GM08714 (cell line): ENCODE data around the gene FRMD4B.

Source experiments
- H3K4me3 ChIP-seq: fragments of 200-500 bp; sonication (Bioruptor generic); 2 replicates; pipeline ENCODE4 v1.5.1; 2014; ENCODE audit warnings: mild to moderate bottlenecking, low read length, inconsistent platforms
- ZNF274 ChIP-seq: IDR thresholded peaks from 2 replicates; pipeline ENCODE4 v1.6.1; 2012; ENCODE audit warnings: mild to moderate bottlenecking, low read depth, low read length

FRMD4B gene

DNA sequence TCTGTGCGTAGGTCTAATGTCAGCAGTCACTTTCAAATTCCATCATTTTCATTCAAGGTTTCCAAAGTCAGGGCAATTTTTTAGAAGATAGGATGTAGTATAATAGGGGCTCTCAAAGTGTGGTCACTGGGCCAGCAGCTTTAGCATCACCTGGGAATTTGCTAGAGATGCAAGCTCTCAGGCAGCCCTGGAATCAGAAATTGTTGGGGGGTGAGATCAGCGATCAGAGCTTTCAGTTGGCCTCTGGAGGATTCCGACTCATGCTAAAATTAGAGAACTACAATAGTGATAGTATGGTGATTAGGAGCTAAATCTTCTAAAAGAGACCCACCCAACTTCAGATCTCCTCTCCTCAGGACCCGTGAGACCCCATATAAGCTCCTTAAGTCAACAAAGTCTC lies 2.4 kb upstream of the FRMD4B start:
- no peak for TF ChIP-seq ZNF274
- H3K4me3 ChIP-seq, result no peak overlapping the region

DNA sequence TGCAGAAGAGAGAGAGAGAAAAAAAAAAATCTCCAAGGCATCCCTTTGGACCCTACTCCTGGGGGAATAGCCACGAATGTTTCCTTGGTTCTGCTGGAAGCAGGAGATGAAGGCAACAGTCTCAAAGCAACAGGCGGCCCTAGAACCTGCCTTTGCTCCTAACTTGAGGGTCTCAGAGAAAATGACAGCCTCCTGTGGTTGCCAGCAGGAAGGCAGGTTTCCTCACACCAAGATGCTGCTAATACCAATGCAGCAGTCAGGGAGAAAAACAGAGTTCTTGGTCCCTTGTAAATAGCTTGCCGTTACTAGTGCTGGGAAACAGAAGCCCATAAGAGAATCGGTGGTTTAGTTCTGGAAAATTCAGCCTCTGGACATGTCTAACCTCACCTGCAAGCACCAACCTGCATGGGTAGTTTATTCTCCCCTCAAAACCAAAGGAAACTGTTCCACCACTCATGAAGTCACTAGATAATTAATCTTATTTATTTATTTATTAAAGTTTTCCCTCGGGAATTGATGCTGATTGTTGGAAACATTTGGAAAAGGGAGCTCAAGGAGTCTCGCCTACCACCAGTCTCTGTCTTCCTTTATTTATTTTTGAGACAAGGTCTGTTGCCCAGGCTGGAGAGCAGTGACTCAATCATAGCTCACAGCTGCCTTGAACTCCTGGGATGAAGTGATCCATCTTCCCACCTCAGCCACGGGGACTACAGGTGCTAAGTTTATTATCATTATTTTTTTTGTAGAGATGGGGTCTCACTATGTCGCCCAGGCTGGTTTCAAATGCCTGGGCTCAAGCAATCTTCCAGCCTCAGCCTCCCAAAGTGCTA lies 883 bp upstream of the FRMD4B start:
- peak overlapping the region; percentile 47; the same call in 1 of the 2 replicates for H3K4me3 ChIP-seq
- TF ChIP-seq ZNF274, result no peak

DNA sequence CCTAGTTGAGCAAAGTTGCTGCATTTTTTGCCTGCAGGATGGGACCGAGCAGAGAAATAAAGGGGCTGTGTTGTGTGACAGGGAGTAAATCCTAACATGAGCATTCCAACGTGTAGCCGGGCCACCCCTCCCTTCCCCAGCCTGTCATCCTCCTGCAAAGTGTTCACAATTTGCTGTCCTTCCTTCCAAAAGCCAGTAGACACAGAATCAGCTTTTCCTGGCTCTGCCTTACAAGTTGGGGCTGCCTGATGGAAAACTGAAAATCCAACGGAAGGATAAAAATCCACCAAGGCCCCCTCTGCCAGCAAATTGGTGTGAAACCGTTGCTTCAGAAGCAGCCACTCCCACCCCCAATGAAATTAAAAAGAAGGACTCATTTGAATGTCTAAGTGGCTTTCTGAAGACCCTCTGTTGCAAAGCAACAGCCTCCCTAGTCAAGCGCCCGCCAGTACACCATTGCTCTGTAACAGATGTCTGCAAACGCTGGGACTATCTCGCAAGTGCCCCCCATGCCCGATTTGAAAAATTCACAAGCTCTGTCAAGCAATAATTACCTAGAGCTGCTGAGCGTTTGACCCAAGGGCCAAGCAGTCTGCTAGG lies 665 bp downstream of the FRMD4B start:
- H3K4me3 ChIP-seq, result peak overlapping the region; percentile 47; the same call in 1 of the 2 replicates
- no peak for TF ChIP-seq ZNF274

DNA sequence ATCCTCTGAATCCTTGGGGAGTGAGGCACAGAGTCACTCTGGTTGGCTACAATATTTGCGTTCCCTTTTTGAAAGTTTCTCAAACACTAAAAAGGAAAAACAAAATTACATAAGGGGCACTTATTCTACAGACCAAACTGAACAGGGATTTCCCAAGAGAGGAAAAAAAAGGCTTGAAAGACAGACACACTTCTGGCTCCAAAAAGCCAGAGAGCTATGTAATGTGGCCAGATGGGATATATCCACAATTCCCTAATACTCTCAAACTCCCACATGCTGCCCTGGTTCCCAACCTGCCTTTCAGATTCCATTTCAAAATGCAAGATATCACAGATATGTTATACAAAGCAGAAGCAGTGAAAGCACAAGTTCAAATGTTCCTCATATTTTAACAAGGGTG lies 1.6 kb downstream of the FRMD4B start:
- H3K4me3 ChIP-seq, result no peak overlapping the region
- no peak for TF ChIP-seq ZNF274

DNA sequence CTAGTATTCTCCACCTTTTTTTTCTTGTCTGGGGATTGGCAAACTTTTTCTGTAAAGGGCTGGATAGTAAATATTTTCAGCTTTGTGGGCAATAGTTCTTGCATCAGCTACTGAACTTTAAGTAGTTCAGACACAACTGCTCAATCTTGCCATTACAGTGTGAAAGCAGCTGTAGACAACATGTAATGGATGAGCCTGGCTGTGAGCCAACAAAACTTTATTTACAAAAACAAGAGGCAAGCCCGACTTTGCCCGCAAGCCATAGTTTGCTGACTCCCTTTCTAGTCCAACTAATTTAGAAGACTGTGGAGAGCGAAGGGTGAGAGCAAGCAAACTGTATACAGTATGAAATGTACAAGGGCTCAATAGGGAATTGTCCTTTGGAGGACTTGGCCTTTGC lies 6.2 kb downstream of the FRMD4B start:
- no peak overlapping the region for H3K4me3 ChIP-seq
- no peak for TF ChIP-seq ZNF274

DNA sequence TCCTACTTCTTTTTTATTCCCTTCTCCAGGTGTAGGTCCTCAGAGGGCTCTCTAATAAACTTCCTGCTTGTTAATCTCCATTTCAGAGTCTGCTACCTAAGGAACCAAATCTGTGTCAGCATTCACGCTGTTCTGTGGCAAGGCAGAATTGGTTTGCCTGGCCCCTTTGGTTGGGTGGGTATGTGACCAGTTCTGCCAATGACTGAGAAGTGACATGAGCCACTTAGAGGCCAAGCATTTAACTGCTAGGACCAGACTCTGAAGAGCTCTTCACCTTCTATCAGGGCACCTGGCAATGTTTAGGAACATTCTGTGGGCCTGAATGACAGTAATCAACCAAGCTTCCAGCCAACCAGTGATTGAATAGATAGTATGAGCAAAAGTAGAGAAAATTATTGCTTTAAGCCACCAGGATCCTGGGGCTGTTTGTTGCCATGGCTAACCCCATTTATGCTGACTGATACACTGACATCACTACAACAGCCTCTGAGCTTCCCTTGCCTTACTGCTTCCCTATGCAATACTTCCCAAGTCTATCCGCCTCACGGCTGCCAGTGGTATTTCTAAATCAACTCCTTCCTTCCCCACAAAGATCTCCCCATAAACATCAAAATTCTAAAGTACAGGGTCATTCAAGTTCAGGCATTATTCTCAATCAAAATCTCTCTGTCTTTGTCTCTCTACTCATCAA lies 7.6 kb downstream of the FRMD4B start:
- TF ChIP-seq ZNF274, result no peak
- no peak overlapping the region for H3K4me3 ChIP-seq

DNA sequence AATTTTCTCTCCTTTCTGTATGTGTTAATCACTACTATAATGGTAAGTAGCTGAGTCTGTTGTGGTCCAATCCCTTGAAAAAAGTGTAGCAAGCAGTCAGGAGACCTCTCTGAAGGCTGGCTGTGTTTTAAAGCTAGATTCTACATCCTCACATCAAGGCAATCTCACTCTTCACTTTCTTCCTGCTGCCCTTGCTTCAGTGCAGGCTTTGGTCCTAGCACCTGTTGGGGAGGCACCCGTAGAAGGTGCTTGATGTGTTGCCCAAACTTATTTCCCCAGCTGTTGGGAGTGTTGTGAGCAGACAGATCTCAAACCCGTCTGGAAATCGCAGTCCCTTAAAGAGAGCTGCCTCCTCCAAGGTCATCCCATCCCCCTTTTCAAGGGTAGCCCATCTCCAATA lies 8.6 kb downstream of the FRMD4B start:
- TF ChIP-seq ZNF274, result no peak
- H3K4me3 ChIP-seq, result no peak overlapping the region

DNA sequence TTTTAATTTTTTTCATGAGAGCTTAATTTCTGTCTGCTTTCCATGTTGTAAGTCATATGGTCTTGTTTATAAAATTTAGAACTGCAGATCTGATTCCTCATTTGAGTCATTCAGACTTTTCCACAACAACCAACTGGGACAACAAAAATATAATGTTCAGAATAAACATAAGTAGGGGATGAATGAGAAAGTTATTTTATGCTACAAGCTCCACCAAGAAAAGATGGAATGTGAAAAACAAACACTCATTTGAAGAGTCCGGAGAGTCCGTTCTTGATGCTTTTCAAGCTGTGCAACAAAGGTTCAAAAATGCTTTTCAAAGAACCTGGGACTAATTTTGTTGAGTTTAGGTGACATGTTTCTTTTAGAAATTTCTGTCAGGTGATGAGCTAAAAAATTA lies 9.2 kb downstream of the FRMD4B start:
- no peak for TF ChIP-seq ZNF274
- no peak overlapping the region for H3K4me3 ChIP-seq

DNA sequence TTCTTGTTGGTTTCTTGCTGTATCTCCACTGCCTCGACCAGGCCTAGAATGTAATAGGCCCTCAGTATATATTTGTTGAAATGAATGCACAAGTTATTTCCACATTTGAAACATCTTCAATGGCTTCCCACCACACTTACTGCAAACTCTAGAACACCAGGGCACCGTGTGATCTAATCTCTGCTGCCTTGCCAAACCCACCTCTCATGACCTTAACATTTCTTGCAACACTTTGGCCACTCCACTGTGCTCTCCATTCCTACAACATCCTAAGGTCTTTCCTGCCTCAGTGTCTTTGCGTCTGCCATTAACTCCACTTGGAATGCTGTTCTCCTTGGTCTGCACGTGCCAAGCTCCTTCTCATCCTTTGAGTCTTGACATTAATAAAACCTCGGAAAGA lies 14.1 kb downstream of the FRMD4B start:
- no peak for TF ChIP-seq ZNF274
- H3K4me3 ChIP-seq, result no peak overlapping the region

DNA sequence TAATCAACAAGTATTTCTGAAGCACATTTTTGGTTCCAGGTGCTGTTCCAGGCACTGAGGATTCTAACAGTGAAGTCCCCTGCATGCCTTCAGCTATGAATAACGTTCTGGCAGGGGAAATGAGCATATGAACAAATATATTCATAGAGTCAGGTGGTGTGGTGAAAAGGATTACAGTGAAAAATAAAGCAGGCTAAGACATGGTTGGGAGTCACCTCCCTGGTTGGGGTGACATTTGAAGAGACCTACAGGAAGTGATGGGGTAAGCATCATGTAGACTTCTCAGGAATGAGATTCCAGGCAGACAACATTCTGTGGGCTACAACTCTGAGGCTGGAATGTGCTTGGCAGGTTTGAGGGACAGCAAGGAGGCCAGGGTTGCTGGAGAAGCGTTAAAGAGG lies 15.0 kb downstream of the FRMD4B start:
- TF ChIP-seq ZNF274, result no peak
- H3K4me3 ChIP-seq, result no peak overlapping the region

DNA sequence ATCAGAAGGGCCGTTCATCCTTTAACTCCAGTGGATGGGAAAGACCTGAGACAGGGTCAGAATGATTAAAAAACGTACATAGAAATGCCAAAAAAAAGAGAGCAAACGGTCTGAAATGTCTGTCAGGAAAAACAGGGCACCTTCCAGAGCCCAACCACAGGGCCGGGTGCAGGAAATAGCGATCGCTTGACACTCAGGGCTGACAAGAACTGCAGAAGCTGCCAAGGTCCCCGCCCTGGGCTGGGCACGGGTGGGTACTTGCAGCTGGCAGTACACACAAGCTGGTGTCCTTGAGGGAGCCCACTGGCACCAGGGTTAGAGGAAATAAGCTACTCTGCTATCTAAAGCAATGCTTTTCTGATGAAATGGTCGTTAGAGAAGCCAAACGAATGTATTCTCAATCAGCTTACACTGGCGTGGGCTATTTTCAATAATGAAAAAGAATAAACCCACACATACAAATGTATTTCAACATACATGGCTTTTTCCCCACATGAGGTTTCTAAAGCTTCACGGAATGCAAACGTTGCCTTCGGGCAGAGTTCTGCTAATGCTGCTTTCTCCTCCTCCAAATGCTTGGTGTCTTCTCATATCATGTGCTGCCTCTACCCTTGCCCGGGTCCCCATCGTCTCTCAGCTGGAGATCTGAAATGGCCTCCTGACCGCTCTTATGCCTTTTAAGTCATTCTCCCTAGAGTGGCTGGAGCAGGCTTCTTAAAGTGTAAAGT lies 15.6 kb downstream of the FRMD4B start:
- TF ChIP-seq ZNF274, result no peak

DNA sequence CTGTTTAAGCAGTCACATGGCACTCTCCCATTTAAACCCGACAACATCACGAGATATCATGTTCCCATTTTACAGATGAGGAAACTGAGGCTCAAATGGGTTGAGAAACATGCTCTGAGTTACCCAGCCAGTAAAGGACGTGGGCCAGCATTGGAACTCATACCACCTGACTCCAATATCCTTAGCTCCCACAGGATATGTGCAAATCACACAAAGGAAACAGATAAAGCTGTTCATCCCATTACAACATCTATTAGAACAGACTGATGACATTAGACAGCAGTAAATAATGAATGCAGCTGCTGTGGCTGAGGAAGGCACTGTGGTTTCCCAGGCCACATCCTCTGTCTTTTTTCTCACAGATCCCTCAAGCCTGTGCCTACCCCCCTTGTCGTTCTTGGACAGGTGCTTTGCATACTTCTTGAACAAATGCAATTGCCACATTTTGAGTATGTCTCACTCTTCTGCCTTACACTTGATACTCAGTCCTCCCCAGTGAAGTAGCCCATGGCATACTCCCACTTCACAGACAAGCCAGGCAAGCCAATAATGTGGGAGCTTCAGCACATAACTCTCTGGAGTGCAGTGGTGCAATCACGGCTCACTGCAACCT lies 17.7 kb downstream of the FRMD4B start:
- no peak overlapping the region; the same call in 1 of the 2 replicates for H3K4me3 ChIP-seq
- no peak for TF ChIP-seq ZNF274

More for the DNA sequence above, 15.6 kb downstream of the FRMD4B start:
- H3K4me3 ChIP-seq, result no peak overlapping the region

DNA sequence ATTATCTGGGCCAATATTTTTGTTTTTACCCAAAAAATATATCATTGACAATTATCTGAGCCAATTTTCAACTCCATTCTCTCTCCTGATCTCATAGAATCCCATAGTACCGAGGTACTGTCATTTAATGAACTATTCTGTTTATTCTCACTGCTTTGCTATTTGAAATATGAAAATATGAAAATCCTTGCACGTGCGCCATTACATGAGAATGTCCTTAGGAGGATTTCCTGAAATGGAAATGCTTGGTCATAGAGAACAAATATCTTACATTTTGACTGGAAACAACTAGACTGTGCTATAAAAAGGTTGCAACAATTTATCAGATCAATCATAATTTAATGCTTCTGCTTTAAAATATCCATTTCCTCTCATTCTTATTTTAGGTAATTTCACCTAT lies 18.3 kb downstream of the FRMD4B start:
- no peak overlapping the region for H3K4me3 ChIP-seq
- TF ChIP-seq ZNF274, result no peak

DNA sequence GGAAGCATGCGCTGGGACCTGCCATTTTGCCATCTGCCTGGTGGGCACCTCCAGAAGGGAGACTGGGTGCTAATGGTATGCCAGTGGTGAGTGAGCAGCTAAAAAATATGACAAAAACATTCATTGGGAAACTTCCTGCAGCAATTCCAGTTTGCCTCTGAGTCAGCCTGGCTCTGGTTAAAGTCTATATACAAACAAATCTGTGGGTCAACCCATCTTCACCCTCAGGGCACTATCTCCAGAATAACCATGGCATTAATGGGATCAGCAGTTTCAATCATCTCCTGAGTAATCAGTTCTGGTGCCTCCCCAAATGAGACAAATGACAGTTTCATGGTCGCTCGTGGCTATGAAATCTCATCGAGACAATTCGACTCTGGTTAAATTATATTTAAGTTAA lies 21.5 kb downstream of the FRMD4B start:
- TF ChIP-seq ZNF274, result no peak

More for the DNA sequence above, 21.5 kb downstream of the FRMD4B start:
- no peak overlapping the region for H3K4me3 ChIP-seq
